PFSK-1 (cell line): ENCODE data around the gene RPL9.

Experiments
- POLR2AphosphoS5 ChIP-seq: IDR thresholded peaks from 2 replicates; pipeline ENCODE4 v1.6.1; 2012; ENCODE audit warnings: low read depth, mild to moderate bottlenecking, control low read depth, low read length, moderate library complexity
- REST ChIP-seq, 2 experiments: IDR thresholded peaks; 2 replicates each; pipeline versions ENCODE4 v1.6.1 to v1.8.0; 2011 to 2012; ENCODE audit warnings: low read depth in 2 of 2, low read length in 2 of 2, control low read depth in 1 of 2, inconsistent platforms in 1 of 2, mild to moderate bottlenecking in 1 of 2, moderate library complexity in 1 of 2; ENCODE audit not compliant: insufficient read depth in 1 of 2
- TAF1 ChIP-seq: IDR thresholded peaks from 2 replicates; pipeline ENCODE4 v1.6.1; 2012; ENCODE audit warnings: low read length, control low read depth, borderline replicate concordance; ENCODE audit not compliant: insufficient read depth

DNA sequence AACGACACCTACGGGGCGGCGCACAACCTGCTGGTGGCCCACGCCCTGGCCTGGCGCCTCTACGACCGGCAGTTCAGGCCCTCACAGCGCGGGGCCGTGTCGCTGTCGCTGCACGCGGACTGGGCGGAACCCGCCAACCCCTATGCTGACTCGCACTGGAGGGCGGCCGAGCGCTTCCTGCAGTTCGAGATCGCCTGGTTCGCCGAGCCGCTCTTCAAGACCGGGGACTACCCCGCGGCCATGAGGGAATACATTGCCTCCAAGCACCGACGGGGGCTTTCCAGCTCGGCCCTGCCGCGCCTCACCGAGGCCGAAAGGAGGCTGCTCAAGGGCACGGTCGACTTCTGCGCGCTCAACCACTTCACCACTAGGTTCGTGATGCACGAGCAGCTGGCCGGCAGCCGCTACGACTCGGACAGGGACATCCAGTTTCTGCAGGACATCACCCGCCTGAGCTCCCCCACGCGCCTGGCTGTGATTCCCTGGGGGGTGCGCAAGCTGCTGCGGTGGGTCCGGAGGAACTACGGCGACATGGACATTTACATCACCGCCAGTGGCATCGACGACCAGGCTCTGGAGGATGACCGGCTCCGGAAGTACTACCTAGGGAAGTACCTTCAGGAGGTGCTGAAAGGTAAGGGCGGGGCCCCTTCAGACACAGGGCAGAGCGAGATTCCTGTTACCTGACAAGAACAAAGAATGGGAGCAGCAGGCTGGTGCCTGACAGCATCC, 11.7 kb downstream of the RPL9 start:
- TF ChIP-seq POLR2AphosphoS5 (no peak), REST (IDR thresholded peaks at IDR 0.05; ENCODE audit: insufficient read depth in 1 of 2, low read depth in 2 of 2, low read length in 2 of 2) (no peak), TAF1 (no peak)
